Adrenal gland (tissue), 12 donors: ENCODE results near the gene CLRN2. TPM values are rescaled to one million over a fixed set of nuclear protein-coding genes. Genes with fewer than 3 reads are reported as not detected.

Experiments used
- DNase-seq, 7 donors: peaks; one replicate each; pipeline ENCODE4 v3.0.0-alpha.2; 2019 to 2020
- H3K27ac ChIP-seq, 5 donors: fragments of 200-600 bp; sonication (generic) in 4 of 5; 1 replicate in 3 of 5; 2 replicates in 2 of 5; pipeline versions ENCODE4 v1.5.1 to v1.8.0; 2016 to 2020; ENCODE audit warnings: mild to moderate bottlenecking in 1 of 5
- H3K27me3 ChIP-seq: fragments of 200-600 bp; 2 replicates; pipeline ENCODE4 v1.8.0; 2021
- H3K36me3 ChIP-seq, 2 donors: fragments of 200-600 bp; replicated peaks in 1 of 2; 1 replicate in 1 of 2; 2 replicates in 1 of 2; pipeline versions ENCODE4 v1.5.1 to v1.8.0; 2018 to 2022
- H3K4me1 ChIP-seq, 2 donors: fragments of 200-600 bp; replicated peaks in 1 of 2; 1 replicate in 1 of 2; 2 replicates in 1 of 2; pipeline versions ENCODE4 v1.5.1 to v1.8.0; 2018 to 2021
- H3K4me3 ChIP-seq, 4 donors: fragments of 200-600 bp; sonication (generic) in 3 of 4; one replicate each; pipeline ENCODE4 v1.5.1; 2016 to 2018
- H3K9me3 ChIP-seq, 3 donors: fragments of 200-600 bp; sonication (generic) in 1 of 3; replicated peaks in 1 of 3; 1 replicate in 2 of 3; 2 replicates in 1 of 3; pipeline versions ENCODE4 v1.5.1 to v1.8.0; 2016 to 2021
- POLR2A ChIP-seq, 2 donors: fragments of 450-650 bp; IDR thresholded peaks; one replicate each; pipeline ENCODE4 v1.6.1; 2017; ENCODE audit warnings: antibody characterized with exemption in 2 of 2, mild to moderate bottlenecking in 2 of 2, moderate library complexity in 1 of 2
- WGBS, 4 donors: extraction: QIAGEN DNeasy Blood & Tissue Kit in 2 of 4; methylation state at CpG; one replicate each; pipeline versions ENCODE4 v1.1.5 to v1.1.7; 2013 to 2017; 5-methylcytosine and 5-hydroxymethylcytosine counted together
- intact Hi-C, 2 donors: fragments of 100-400 bp; cut with DNase I; formaldehyde crosslinking; loops; one replicate each; pipeline versions ENCODE4 v1.14.1 to v1.15.0; 2022 to 2023
- polyA plus RNA-seq, 3 donors: library from polyadenylated mRNA; stranded (reverse); fragments of 200-250 nt in 2 of 3; fragments of 350-450 nt in 1 of 3; fragmentation: Illumina TruSeq in 1 of 3; extraction: RNeasy Lipid Tissue Mini Kit (QIAGEN cat#74804) in 1 of 3; gene quantifications; one replicate each; pipeline ENCODE4 v1.2.3, GENCODE V29; 2013 to 2014
- total RNA-seq, 9 donors: library from RNA; depleted of rRNA in 4 of 9; stranded (reverse); fragments of >200 nt in 4 of 9; fragments of 120-200 nt in 1 of 9; fragmentation: NEBNext Ultra II Directional in 1 of 9; extraction: Animal tissue kit (Norgen Biotek cat#: 25700) in 1 of 9; gene quantifications; one replicate each; pipeline versions ENCODE4 v1.1.0 to v1.2.4, GENCODE V29; 2013 to 2023
- TF ChIP-seq, protein P1 (sequence below), 6 experiments: fragments of 450-650 bp in 4 of 6; fragments of 200-600 bp in 2 of 6; sonication (generic) in 1 of 6; IDR thresholded peaks; 1 replicate in 5 of 6; 2 replicates in 1 of 6; pipeline versions ENCODE4 v1.5.1 to v1.8.0; 2016 to 2021; ENCODE audit warnings: antibody characterized with exemption in 6 of 6, mild to moderate bottlenecking in 2 of 6, moderate library complexity in 1 of 6
- donor health status: healthy with polysubstance abuse.
- donor health status: Bipolar disorder and iron deficiency.
- donor health status: DM: yes; HTN: yes; CAD: no.
- donor health status: DM: no; HTN: no; CAD: no.
- donor health status: DM: no; HTN: no; CAD: no.
- donor health status: DM: yes; HTN: yes; CAD: no.

Gene CLRN2
- total and polyA plus RNA-seq, 12 donors, result not detected

DNA sequence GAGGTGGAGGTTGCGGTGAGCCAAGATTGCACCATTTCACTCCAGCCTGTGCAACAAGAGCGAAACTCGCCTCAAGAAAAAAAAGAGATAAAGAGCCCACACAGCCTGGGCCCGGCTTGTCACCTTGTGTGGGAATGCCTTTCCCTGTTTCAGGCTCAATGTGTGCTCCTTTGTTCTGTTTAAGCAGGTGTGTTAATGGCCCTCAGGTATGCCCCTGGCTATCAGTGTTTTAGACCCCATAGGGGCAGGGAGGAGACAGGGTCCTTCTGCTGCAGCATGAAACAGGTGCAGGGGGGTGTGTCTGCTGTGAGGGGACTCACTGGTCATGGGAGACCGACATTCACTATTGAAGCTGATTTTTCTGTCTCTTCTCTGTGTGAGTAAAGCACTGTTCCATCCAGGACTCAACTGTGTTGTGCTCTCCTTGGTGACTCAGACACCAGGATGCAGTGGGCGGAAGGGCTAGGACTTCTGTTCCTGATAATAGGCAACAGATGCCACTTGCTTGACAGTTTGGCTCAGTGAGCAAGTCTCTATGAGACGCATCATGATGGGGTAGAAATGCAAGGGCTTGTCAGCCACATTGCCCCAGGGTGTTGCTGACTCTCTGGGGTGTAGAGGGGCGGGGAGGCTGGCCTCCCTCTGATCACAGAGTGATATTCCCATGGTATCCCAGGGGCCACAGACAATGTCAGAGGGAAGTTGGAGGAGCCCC lies 46.4 kb downstream of the CLRN2 start:
- H3K4me3 ChIP-seq, result no peak overlapping the region
- H3K4me1 ChIP-seq, result no peaks in the 10 kb centered on the region
- no peaks in the 10 kb centered on the region for H3K36me3 ChIP-seq
- peak in 1 of 7 donors; percentile 58 for DNase-seq
- intact Hi-C loops, result no loop called here
- no peak overlapping the region for H3K27ac ChIP-seq
- 84 to 94% (median 88%) methylated on average over 7 to 8 of the region's 8 CpGs for WGBS, 4 donors
- no peaks in the 10 kb centered on the region for H3K27me3 ChIP-seq
- TF ChIP-seq POLR2A (IDR thresholded peaks at IDR 0.05), result no peak
- TF ChIP-seq, protein P1, sequence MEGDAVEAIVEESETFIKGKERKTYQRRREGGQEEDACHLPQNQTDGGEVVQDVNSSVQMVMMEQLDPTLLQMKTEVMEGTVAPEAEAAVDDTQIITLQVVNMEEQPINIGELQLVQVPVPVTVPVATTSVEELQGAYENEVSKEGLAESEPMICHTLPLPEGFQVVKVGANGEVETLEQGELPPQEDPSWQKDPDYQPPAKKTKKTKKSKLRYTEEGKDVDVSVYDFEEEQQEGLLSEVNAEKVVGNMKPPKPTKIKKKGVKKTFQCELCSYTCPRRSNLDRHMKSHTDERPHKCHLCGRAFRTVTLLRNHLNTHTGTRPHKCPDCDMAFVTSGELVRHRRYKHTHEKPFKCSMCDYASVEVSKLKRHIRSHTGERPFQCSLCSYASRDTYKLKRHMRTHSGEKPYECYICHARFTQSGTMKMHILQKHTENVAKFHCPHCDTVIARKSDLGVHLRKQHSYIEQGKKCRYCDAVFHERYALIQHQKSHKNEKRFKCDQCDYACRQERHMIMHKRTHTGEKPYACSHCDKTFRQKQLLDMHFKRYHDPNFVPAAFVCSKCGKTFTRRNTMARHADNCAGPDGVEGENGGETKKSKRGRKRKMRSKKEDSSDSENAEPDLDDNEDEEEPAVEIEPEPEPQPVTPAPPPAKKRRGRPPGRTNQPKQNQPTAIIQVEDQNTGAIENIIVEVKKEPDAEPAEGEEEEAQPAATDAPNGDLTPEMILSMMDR (IDR thresholded peaks at IDR 0.05), result no peak
- H3K9me3 ChIP-seq, result no peaks in the 10 kb centered on the region

DNA sequence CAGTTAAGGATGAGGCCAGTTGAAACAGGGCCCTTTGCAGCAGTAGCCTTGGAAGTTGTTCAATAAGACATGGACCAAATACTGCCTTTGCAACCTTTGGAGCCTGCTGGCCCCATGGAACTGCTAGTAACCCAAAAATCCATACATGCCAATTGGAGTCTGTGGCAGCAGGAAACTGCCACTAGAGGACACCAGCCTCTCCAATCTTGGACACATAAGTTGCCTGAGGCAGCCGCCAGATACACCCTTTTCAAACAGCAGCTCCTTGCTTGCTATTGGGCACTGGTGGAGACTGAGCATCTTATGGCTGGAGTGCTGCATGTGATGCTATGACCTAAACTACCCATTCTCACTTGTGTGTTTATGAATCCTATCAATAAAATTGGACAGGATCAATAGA lies 47.2 kb downstream of the CLRN2 start:
- Histone ChIP-seq H3K4me1 (no peaks in the 10 kb centered on the region), H3K36me3 (no peaks in the 10 kb centered on the region), H3K9me3 (no peaks in the 10 kb centered on the region), H3K27ac (no peak overlapping the region), H3K4me3 (no peak overlapping the region), H3K27me3 (no peaks in the 10 kb centered on the region)
- intact Hi-C loops, result no loop called here
- TF ChIP-seq, protein P1 (IDR thresholded peaks at IDR 0.05), result peak in 1 of 6 experiments; percentile 9
- no peak for TF ChIP-seq POLR2A (IDR thresholded peaks at IDR 0.05)
- no peak for DNase-seq
- 33 to 88% (median 70%) methylated on average over 1 of the region's 1 CpG; no CpG with 5 or more reads in 1 of the 4 donors for WGBS, 4 donors

DNA sequence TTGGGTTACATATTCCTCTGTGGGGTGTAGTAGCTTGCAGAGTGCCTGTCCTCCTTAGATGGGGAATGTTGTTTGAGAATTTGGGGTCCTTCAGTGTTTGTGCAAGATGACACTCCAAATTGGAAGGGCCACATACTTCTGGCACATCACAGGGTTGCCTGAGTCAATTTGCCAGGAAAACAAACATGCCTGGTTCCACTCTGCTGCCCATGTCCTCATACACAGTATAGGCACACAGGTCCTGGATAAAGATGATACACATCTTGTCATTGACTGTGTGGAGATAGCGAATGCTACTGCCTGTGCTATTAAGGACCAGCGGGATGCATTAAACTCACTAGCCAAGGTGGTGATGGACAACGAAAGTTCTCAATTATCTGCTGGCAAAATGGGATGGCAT lies 50.9 kb downstream of the CLRN2 start:
- no peak overlapping the region for H3K27ac ChIP-seq
- no peaks in the 10 kb centered on the region for H3K9me3 ChIP-seq
- H3K4me1 ChIP-seq, result no peaks in the 10 kb centered on the region
- intact Hi-C loops, result no loop called here
- no peak for DNase-seq
- TF ChIP-seq, protein P1 (IDR thresholded peaks at IDR 0.05), result no peak
- TF ChIP-seq POLR2A (IDR thresholded peaks at IDR 0.05), result no peak
- WGBS, 4 donors, result 85 to 96% (median 91%) methylated on average over 3 of the region's 3 CpGs
- H3K36me3 ChIP-seq, result no peaks in the 10 kb centered on the region
- H3K4me3 ChIP-seq, result no peak overlapping the region
- no peaks in the 10 kb centered on the region for H3K27me3 ChIP-seq

DNA sequence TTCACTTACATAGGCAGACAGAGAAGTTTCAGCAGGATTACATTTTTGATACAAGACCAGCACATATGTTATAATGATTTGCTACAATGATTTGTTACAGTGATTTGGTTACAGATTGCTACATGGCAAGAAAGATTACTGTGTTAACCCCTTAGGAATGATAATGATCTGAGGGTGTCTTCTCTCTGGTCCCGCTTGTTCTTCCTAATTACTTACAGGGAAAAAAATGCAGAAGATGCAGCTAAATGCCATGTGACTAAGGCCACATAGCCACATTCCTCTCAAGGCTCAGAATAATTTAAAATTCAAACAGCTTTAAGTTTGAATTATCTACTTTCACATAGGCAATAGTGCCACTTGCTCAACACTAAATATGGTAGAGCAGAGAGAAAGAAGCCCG lies 52.3 kb downstream of the CLRN2 start:
- H3K36me3 ChIP-seq, result no peaks in the 10 kb centered on the region
- H3K4me3 ChIP-seq, result no peak overlapping the region
- H3K9me3 ChIP-seq, result no peaks in the 10 kb centered on the region
- TF ChIP-seq, protein P1 (IDR thresholded peaks at IDR 0.05), result no peak
- no peak for TF ChIP-seq POLR2A (IDR thresholded peaks at IDR 0.05)
- intact Hi-C loops, result no loop called here
- H3K27ac ChIP-seq, result no peak overlapping the region
- H3K4me1 ChIP-seq, result no peaks in the 10 kb centered on the region
- no peak for DNase-seq
- WGBS, 4 donors, result 78 to 89% (median 81%) methylated on average over 2 of the region's 2 CpGs
- no peaks in the 10 kb centered on the region for H3K27me3 ChIP-seq
